T-cell (primary cell): ENCODE results near the gene TMBIM4. TPM values are rescaled to one million over a fixed set of nuclear protein-coding genes. Genes with fewer than 3 reads are reported as not detected.

Source experiments
- ATAC-seq, 4 experiments: fragments of 200-7000 bp in 3 of 4; fragments of 150-1000 bp in 1 of 4; cut with Tn5 transposase; replicated peaks in 1 of 4; 1 replicate in 3 of 4; 2 replicates in 1 of 4; pipeline ENCODE4 v1.10.0; 2021; ENCODE audit warnings: moderate library complexity in 3 of 4, mild to moderate bottlenecking in 2 of 4, moderate number of reproducible peaks in 1 of 4
- CTCF ChIA-PET, 2 donors: fragments of 300-600 bp; sonication (Branson Sonifier 250); formaldehyde crosslinking; loops; one replicate each; lab custom pipeline; 2022; ENCODE audit warnings: antibody characterized with exemption in 2 of 2; lab: Charles Lee
- POLR2A ChIA-PET, 2 donors: fragments of 300-600 bp; sonication (Branson Sonifier 250); formaldehyde crosslinking; loops; one replicate each; lab custom pipeline; 2022; ENCODE audit warnings: antibody characterized with exemption in 2 of 2; lab: Charles Lee
- DNase-seq, 35 experiments: peaks; one replicate each; pipeline versions ENCODE4 v3.0.0 to v3.0.0-alpha.2; 2013 to 2023
- H3K27ac ChIP-seq: one replicate; pipeline ENCODE4 v1.5.1; 2013; ENCODE audit warnings: low read length
- H3K27me3 ChIP-seq, 2 experiments: replicated peaks in 1 of 2; 1 replicate in 1 of 2; 2 replicates in 1 of 2; pipeline versions ENCODE4 v1.6.1 to v1.7.0; 2013; ENCODE audit warnings: low read length in 1 of 2, mixed read lengths in 1 of 2; ENCODE audit not compliant: control insufficient read depth in 2 of 2, insufficient read depth in 2 of 2; ENCODE audit errors: extremely low read depth in 1 of 2
- H3K36me3 ChIP-seq, 2 donors: 1 replicate in 1 of 2; 2 replicates in 1 of 2; pipeline versions ENCODE4 v1.6.1 to v1.7.0; 2013; ENCODE audit warnings: low read length in 1 of 2; ENCODE audit not compliant: control insufficient read depth in 2 of 2, insufficient read depth in 1 of 2; ENCODE audit errors: extremely low read depth in 1 of 2
- H3K4me1 ChIP-seq, 2 experiments: 1 replicate in 1 of 2; 2 replicates in 1 of 2; pipeline versions ENCODE4 v1.6.1 to v1.7.0; 2013; ENCODE audit warnings: low read length in 2 of 2, mixed read lengths in 1 of 2; ENCODE audit not compliant: insufficient read depth in 2 of 2, control insufficient read depth in 1 of 2; ENCODE audit errors: extremely low read depth in 1 of 2
- H3K4me3 ChIP-seq, 2 donors: 1 replicate in 1 of 2; 2 replicates in 1 of 2; pipeline versions ENCODE4 v1.5.1 to v1.7.0; 2013; ENCODE audit warnings: mild to moderate bottlenecking in 2 of 2, low read length in 1 of 2, moderate library complexity in 1 of 2; ENCODE audit not compliant: control insufficient read depth in 1 of 2; ENCODE audit errors: extremely low read depth in 1 of 2
- H3K9me3 ChIP-seq: 2 replicates; pipeline ENCODE4 v1.7.0; 2013
- H3K27ac Mint-ChIP-seq, 2 donors: one replicate each; pipeline ENCODE4 v1.8.0; 2020 to 2021; ENCODE audit warnings: mild to moderate bottlenecking in 2 of 2, mixed read lengths in 2 of 2
- H3K27me3 Mint-ChIP-seq, 2 donors: one replicate each; pipeline ENCODE4 v1.8.0; 2021 to 2022; ENCODE audit warnings: mixed read lengths in 2 of 2
- H3K36me3 Mint-ChIP-seq: one replicate; pipeline ENCODE4 v1.8.0; 2021; ENCODE audit warnings: mixed read lengths
- H3K4me1 Mint-ChIP-seq, 3 donors: one replicate each; pipeline ENCODE4 v1.8.0; 2020 to 2022; ENCODE audit warnings: mixed read lengths in 3 of 3, mild to moderate bottlenecking in 1 of 3
- H3K4me3 Mint-ChIP-seq, 3 donors: one replicate each; pipeline ENCODE4 v1.8.0; 2020 to 2022; ENCODE audit warnings: mild to moderate bottlenecking in 3 of 3, mixed read lengths in 3 of 3, moderate library complexity in 3 of 3
- H3K9me3 Mint-ChIP-seq, 3 donors: one replicate each; pipeline ENCODE4 v1.8.0; 2020 to 2022; ENCODE audit warnings: mixed read lengths in 3 of 3
- WGBS: methylation state at CpG from one replicate; pipeline ENCODE4 v1.1.5; 2013; ENCODE audit warnings: missing lambda C conversion rate; ENCODE audit not compliant: insufficient coverage; 5-methylcytosine and 5-hydroxymethylcytosine counted together
- total RNA-seq, 35 experiments: library from RNA in 6 of 35; stranded (reverse) in 6 of 35; fragments of 120-200 nt in 1 of 35; gene quantifications; one replicate each; pipeline versions ENCODE4 v1.2.1 to v1.2.4 and lab custom pipeline; 2013 to 2026

Gene TMBIM4
- total RNA-seq, 5 donors from 2014 or later (not counting 1 experiment from before 2014, with no cell fraction given): 44.7 to 90.0 (median 76.7) TPM

DNA sequence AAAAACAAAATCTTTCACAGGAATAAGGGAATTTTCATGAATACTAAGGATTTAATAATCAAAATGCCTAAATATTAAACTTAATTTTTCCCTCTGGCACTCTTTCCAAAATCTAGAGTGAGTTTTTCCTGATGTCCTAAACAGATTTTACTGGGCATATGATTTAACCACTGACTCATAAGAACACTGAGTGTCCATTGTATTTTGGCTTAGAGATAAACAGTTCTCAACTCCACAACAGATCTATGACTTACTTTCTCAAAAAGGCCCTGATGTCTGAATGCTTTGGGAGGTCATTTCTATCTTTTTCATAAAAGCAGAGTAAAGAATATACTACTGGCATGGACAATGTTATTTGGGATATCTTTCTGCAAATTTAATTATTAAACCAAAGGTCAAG lies 15.0 kb downstream of the TMBIM4 start:
- Mint-ChIP-seq H3K27ac (peak overlapping the region in 1 of 2 donors; percentile 37), H3K36me3 (peaks cover 43% of the 10 kb centered on the region), H3K27me3 (no peaks in the 10 kb centered on the region), H3K4me1 (peaks cover 52 to 54% (median 53%) of the 10 kb centered on the region in 3 donors), H3K4me3 (no peak overlapping the region), H3K9me3 (no peaks in the 10 kb centered on the region)
- no peak for DNase-seq
- H3K27ac ChIP-seq: no peak overlapping the region
- ChIA-PET CTCF (interaction anchor here in 1 of 2 donors (0.6 kb wide), 1 partner anchor 613 kb away, joined by 4 read pairs; no protein-coding TSS in a partner anchor), POLR2A (no interaction called here)
- no peak for ATAC-seq
- H3K9me3 ChIP-seq: no peaks in the 10 kb centered on the region
- peaks cover 0 to 33% of the 10 kb centered on the region in 2 donors for H3K36me3 ChIP-seq
- no peaks in the 10 kb centered on the region for H3K4me1 ChIP-seq
- no peaks in the 10 kb centered on the region for H3K27me3 ChIP-seq
- no peak overlapping the region for H3K4me3 ChIP-seq

DNA sequence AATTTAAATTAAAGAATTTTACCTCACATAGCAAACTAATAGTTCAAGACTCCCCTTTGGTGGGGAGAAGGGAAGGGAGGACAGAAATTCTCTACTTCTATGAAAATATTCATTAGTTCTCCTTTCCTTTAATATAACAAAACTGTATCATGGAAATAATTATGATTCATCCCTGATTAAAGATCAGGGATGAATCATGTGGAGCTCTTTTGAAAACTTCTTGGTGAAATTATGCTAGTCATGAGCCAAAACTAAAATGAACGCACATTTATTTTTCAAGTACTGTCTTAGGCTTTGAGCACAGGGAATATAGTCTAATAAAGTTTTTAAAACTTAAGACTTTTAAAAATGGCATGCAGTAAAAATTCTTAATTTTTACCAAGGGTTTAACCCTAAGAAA lies 17.1 kb downstream of the TMBIM4 start:
- no CpG with 5 or more reads among the region's 1 CpG for WGBS
- Mint-ChIP-seq H3K27ac (no peak overlapping the region), H3K36me3 (peaks cover 43% of the 10 kb centered on the region), H3K27me3 (no peaks in the 10 kb centered on the region), H3K4me1 (peaks cover 37 to 39% (median 39%) of the 10 kb centered on the region in 3 donors), H3K4me3 (no peak overlapping the region), H3K9me3 (no peaks in the 10 kb centered on the region)
- Histone ChIP-seq H3K4me3 (no peak overlapping the region), H3K36me3 (peaks cover 0 to 33% of the 10 kb centered on the region in 2 donors), H3K9me3 (no peaks in the 10 kb centered on the region), H3K4me1 (no peaks in the 10 kb centered on the region), H3K27ac (no peak overlapping the region), H3K27me3 (no peaks in the 10 kb centered on the region)
- DNase-seq (no peak), ATAC-seq (no peak)
- POLR2A ChIA-PET: no interaction called here
- CTCF ChIA-PET: no interaction called here

DNA sequence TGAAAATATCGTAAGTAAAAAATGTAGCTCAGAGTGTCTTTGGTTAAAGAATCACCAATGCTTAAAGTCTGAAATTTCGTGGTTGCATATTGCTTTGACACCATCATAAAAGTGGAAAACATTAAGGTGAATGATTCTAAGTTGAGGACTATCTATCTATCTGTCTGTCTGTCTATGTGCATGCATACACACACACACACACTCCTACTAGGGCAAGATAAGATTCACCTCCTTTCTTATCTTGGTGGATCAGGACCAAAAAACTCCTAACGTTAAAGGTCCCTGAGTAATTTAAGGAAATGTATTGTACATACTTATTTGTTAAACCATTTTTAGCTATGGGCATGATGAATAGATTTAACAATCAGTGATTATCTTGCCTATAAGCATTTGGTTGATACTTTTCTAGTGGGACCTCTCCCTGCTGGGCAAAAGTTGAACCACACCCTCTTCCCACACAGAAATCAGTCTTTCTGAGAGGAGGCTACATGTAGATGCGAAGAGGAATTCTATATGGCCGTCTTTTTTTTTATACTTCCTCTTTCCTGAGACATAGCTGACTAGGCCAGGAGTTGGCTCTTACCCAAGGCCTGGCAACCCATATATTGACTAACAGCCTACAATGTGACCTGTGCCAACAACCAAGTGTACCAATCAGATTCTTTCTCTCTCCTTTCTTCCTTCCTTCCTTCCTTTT lies 19.9 kb downstream of the TMBIM4 start:
- H3K27ac Mint-ChIP-seq: no peak overlapping the region
- ATAC-seq (no peak), DNase-seq (no peak)
- ChIA-PET CTCF (interaction anchor here in 1 of 2 donors (0.6 kb wide), 1 partner anchor 1747 kb away, joined by 3 read pairs; no protein-coding TSS in a partner anchor), POLR2A (interaction anchor here (0.6 to 1.4 kb wide), 3 partner anchors 16 to 19 kb away, joined by 3 to 8 read pairs (median 6); partner anchors contain the start of gene LLPH (in 1 of the 2))
- Histone ChIP-seq H3K9me3 (no peaks in the 10 kb centered on the region), H3K27me3 (no peaks in the 10 kb centered on the region), H3K27ac (no peak overlapping the region), H3K4me3 (no peak overlapping the region), H3K36me3 (peaks cover 0 to 52% of the 10 kb centered on the region in 2 donors), H3K4me1 (peaks cover 0 to 2% of the 10 kb centered on the region in 2 experiments)
- no peaks in the 10 kb centered on the region for H3K27me3 Mint-ChIP-seq
- no peak overlapping the region for H3K4me3 Mint-ChIP-seq
- H3K36me3 Mint-ChIP-seq: peaks cover 36% of the 10 kb centered on the region
- H3K9me3 Mint-ChIP-seq: no peaks in the 10 kb centered on the region
- 100% methylated on average over 2 of the region's 5 CpGs for WGBS
- H3K4me1 Mint-ChIP-seq: peaks cover 22 to 30% (median 28%) of the 10 kb centered on the region in 3 donors

DNA sequence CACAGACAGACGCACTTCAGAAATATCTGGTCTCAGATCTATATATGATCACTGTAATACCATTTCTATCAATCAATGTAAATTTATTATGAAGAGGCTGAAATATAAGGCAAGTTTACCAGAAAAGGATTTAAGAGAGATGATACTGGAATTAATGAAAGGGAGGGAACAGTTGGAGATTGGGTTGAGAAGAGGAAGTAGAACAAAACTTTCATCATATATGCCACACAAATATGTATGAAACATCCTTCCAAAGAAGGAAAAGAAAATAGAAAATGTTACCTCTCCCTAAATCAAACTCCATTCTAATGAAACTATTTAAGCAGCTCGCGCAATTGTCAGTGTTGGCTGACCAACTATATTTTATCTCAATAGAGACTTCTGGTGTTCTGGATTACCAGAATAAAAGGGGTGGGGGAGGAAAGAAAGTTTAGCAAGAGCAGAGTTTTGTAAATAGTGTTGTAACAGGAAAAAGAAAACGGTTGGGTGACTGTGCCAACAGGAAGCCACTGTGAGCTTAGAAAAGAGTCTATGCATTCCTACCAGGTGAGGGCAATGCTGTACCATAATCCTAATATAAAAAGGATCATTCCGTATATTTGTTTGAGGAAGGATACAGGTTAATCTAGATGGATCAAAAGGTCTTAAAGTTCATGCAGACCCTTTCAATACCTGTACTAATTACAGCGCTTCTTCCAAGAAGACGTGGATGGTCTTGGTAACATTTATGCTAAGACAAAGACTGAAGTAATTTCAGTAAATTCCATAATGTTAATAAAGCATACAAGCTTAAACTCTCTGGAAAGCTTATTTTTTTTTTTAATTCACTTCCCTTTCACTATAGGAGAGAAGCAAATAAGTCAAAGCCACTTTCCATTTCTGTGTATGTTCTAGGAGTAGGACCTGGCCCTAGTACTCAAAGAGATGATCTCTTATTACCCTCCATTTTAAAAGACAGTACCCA lies 24.7 kb downstream of the TMBIM4 start:
- H3K9me3 Mint-ChIP-seq: peaks cover 4 to 14% (median 13%) of the 10 kb centered on the region in 3 donors
- H3K27ac Mint-ChIP-seq: peak overlapping the region; percentile 69 to 79
- POLR2A ChIA-PET: interaction anchor here (0.6 to 1.0 kb wide), 4 partner anchors 14 to 85 kb away, joined by 3 to 5 read pairs (median 3); partner anchors contain the start of gene LLPH (in 1 of the 2)
- peak in 1 of 4 experiments; percentile 53 for ATAC-seq
- CTCF ChIA-PET: interaction anchor here (0.6 to 1.3 kb wide), 6 partner anchors 14 to 264 kb away, joined by 3 to 6 read pairs (median 4); partner anchors contain the start of gene HELB (in 1 of the 2)
- Histone ChIP-seq H3K4me3 (no peak overlapping the region), H3K36me3 (peaks cover 5 to 76% of the 10 kb centered on the region in 2 donors), H3K27ac (peak overlapping the region; percentile 10), H3K27me3 (no peaks in the 10 kb centered on the region), H3K4me1 (peaks cover 0 to 2% of the 10 kb centered on the region in 2 experiments), H3K9me3 (peaks cover 8% of the 10 kb centered on the region)
- H3K4me3 Mint-ChIP-seq: no peak overlapping the region
- no CpG with 5 or more reads among the region's 7 CpGs for WGBS
- H3K4me1 Mint-ChIP-seq: peaks cover 20 to 24% (median 23%) of the 10 kb centered on the region in 3 donors
- H3K36me3 Mint-ChIP-seq: peaks cover 73% of the 10 kb centered on the region
- H3K27me3 Mint-ChIP-seq: no peaks in the 10 kb centered on the region
- DNase-seq: peak in 1 of 35 experiments; percentile 32

GRCh38 chr12:66143868-66144267 lies 25.9 kb downstream of the TMBIM4 start:
- H3K27ac Mint-ChIP-seq: no peak overlapping the region
- no peaks in the 10 kb centered on the region for H3K27me3 ChIP-seq
- POLR2A ChIA-PET: interaction anchor here in 1 of 2 donors (0.8 kb wide), 1 partner anchor 32 kb away, joined by 3 read pairs; no protein-coding TSS in a partner anchor
- peaks cover 0 to 2% of the 10 kb centered on the region in 2 experiments for H3K4me1 ChIP-seq
- WGBS: no CpG with 5 or more reads among the region's 1 CpG
- H3K4me1 Mint-ChIP-seq: peaks cover 20 to 26% (median 24%) of the 10 kb centered on the region in 3 donors
- no peak overlapping the region for H3K4me3 ChIP-seq
- H3K36me3 ChIP-seq: peaks cover 5 to 82% of the 10 kb centered on the region in 2 donors
- peaks cover 8% of the 10 kb centered on the region for H3K9me3 ChIP-seq
- ATAC-seq (no peak), DNase-seq (no peak)
- CTCF ChIA-PET: interaction anchor here in 1 of 2 donors (1.1 kb wide), 1 partner anchor 265 kb away, joined by 4 read pairs; no protein-coding TSS in a partner anchor
- no peak overlapping the region for H3K4me3 Mint-ChIP-seq
- no peaks in the 10 kb centered on the region for H3K27me3 Mint-ChIP-seq
- peaks cover 4 to 16% (median 15%) of the 10 kb centered on the region in 3 donors for H3K9me3 Mint-ChIP-seq
- no peak overlapping the region for H3K27ac ChIP-seq
- peaks cover 76% of the 10 kb centered on the region for H3K36me3 Mint-ChIP-seq

- H3K4me3 Mint-ChIP-seq: no peak overlapping the region
- H3K4me1 Mint-ChIP-seq: peaks cover 17 to 26% (median 19%) of the 10 kb centered on the region in 3 donors
- peaks cover 5 to 80% of the 10 kb centered on the region in 2 donors for H3K36me3 ChIP-seq
- peaks cover 0 to 2% of the 10 kb centered on the region in 2 experiments for H3K4me1 ChIP-seq
- H3K27me3 ChIP-seq: no peaks in the 10 kb centered on the region
- peaks cover 8% of the 10 kb centered on the region for H3K9me3 ChIP-seq
- no peak for DNase-seq
- POLR2A ChIA-PET: no interaction called here
- H3K9me3 Mint-ChIP-seq: peaks cover 4 to 16% (median 15%) of the 10 kb centered on the region in 3 donors
- no peak overlapping the region for H3K4me3 ChIP-seq
- no peaks in the 10 kb centered on the region for H3K27me3 Mint-ChIP-seq
- CTCF ChIA-PET: no interaction called here
- H3K27ac Mint-ChIP-seq: no peak overlapping the region
- ATAC-seq: no peak
- peaks cover 69% of the 10 kb centered on the region for H3K36me3 Mint-ChIP-seq
- no peak overlapping the region for H3K27ac ChIP-seq
These were observed 27.0 kb downstream of the TMBIM4 start for GRCh38 chr12:66142826-66143225.
